NB4 (cell line): ENCODE results near the gene SPEN.

ENCODE experiments used
- DNase-seq: peaks from one replicate; pipeline ENCODE4 v3.0.0; 2010; ENCODE audit warnings: low read depth
- H3K4me3 ChIP-seq: one replicate; pipeline ENCODE4 v1.5.1; 2011; ENCODE audit warnings: mild to moderate bottlenecking, low read depth, low read length, moderate library complexity
- MYC ChIP-seq: IDR thresholded peaks from 2 replicates; pipeline ENCODE4 v1.6.1; 2011; ENCODE audit warnings: low read depth, low read length
- POLR2A ChIP-seq: IDR thresholded peaks from 2 replicates; pipeline ENCODE4 v1.6.1; 2011; ENCODE audit warnings: mild to moderate bottlenecking; ENCODE audit not compliant: insufficient read length; ENCODE audit errors: extremely low read depth
- TF ChIP-seq, protein P1 (sequence below): IDR thresholded peaks from 2 replicates; pipeline ENCODE4 v1.6.1; 2011; ENCODE audit warnings: low read depth, low read length
- TF ChIP-seq, protein P2 (sequence below): IDR thresholded peaks from one replicate; pipeline ENCODE4 v1.5.1; 2012; ENCODE audit warnings: low read depth, low read length

The SPEN gene

DNA sequence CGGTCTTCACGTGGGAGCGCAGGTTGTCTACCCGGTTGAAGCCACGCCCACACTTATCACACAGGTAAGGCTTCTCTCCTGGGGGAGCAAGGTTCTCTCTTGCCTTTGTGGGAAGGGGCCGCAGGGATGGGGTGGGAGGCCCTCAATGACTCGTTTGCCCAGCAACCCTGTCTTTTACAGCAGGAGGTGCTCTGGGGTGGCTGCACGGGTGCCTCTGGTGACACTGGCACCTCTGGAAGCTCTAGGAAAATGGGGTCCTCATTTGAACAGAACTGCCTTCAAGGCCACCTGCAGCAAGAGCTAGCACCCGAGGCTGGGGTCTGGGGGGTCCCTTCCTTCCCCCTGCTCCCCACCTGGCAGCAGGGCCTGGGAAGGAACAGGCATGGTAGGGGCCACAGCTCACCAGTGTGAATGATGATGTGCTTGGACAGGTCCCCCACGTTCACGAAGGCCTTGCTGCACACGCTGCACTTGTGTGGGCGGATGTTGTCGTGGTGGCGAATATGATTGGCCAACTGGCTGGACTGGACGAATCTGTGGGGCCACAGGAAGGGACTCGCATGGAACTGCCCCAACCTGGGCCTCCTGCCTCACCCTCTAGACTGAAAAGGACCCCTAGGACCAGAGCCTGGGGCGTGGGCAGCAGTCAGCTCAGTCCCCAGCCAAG, 95.3 kb downstream of the SPEN start:
- no peak for TF ChIP-seq POLR2A
- TF ChIP-seq, protein P1, sequence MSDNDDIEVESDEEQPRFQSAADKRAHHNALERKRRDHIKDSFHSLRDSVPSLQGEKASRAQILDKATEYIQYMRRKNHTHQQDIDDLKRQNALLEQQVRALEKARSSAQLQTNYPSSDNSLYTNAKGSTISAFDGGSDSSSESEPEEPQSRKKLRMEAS: no peak
- TF ChIP-seq, protein P2, sequence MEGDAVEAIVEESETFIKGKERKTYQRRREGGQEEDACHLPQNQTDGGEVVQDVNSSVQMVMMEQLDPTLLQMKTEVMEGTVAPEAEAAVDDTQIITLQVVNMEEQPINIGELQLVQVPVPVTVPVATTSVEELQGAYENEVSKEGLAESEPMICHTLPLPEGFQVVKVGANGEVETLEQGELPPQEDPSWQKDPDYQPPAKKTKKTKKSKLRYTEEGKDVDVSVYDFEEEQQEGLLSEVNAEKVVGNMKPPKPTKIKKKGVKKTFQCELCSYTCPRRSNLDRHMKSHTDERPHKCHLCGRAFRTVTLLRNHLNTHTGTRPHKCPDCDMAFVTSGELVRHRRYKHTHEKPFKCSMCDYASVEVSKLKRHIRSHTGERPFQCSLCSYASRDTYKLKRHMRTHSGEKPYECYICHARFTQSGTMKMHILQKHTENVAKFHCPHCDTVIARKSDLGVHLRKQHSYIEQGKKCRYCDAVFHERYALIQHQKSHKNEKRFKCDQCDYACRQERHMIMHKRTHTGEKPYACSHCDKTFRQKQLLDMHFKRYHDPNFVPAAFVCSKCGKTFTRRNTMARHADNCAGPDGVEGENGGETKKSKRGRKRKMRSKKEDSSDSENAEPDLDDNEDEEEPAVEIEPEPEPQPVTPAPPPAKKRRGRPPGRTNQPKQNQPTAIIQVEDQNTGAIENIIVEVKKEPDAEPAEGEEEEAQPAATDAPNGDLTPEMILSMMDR: no peak
- TF ChIP-seq MYC: no peak
- H3K4me3 ChIP-seq: no peak overlapping the region
- no peak for DNase-seq

DNA sequence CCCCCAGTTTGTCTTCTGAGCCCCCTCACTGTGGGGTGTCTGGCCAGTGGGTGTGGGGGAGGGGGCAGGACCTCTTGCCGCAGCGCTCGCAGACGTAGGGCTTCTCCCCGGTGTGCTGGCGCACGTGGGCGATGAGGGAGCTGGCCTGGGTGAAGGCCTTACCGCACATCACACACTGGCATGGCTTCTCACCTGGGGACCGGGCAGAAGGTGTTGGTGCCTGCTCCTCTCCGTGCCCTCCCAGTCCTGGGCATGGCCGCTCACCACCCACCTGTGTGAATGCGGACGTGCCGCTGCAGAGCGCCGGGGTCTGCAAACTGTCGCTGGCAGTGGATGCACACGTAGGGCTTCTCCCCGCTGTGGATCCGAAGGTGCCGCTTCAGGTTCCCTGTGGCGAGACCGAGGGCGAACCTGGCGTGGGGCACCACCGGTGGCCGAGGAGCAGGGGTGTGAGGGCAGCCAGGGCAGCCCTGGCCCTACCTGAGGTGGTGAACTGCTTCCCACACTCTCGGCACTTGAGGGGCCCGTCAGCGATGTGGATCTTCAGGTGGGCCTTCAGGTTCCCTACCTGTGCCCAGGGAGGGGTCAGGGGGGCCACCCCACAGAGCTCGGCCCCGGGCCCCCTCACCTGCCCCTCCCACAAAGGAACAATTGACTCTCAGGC, 96.0 kb downstream of the SPEN start:
- no peak for DNase-seq
- TF ChIP-seq, protein P1: no peak
- TF ChIP-seq POLR2A (no peak), MYC (no peak)
- TF ChIP-seq, protein P2: no peak
- H3K4me3 ChIP-seq: no peak overlapping the region

DNA sequence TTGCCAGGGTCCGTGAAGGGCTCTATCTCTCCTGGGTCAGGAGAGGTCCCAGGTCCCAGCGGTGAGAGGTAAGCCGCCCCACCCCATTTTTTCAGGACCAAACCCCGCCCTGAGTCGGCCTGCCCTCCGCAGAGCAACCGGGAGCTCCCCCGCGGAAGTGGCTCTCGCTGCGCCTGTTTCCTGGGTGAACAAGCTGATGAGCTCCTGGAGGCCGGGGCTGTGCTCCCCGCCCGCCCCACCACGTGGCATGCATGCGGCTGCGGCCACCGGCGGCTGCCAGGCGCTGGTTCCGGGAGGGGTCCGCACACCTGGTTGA, 96.4 kb downstream of the SPEN start:
- no peak overlapping the region for H3K4me3 ChIP-seq
- no peak for DNase-seq
- TF ChIP-seq MYC: no peak

DNA sequence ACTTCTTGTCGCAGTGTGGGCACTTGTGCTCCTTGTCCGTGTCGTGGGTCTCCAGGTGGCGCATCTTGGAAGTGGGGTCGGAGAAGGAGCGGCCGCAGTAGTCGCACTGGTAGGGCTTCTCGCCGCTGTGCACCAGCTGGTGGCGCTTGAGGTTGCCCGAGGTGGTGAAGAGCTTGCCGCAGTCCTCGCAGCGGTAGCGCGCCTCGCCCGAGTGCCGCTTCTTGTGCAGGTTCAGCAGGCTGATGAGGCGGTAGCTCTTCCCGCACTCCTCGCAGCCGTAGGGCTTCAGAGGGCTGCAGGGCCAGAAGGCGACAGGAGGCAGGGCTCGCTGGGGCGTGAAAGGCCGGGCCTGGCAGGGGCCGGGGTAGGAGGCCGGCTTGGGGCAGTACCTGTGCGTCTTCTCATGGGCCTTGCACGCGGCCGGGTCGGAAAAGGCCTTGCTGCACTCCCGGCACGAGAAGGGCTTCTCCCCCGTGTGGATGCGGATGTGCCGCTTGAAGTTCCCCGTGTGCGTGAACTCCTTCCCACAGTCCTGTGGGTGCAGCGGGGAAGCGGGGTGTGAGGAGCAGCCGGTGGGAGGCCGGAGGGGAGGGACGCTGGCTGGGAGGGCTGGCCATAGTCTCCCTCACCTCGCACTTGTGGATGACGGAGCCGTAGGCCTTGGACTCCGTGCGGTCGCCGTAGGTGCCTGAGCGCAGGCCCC, 97.0 kb downstream of the SPEN start:
- no peak for TF ChIP-seq POLR2A
- TF ChIP-seq, protein P2: no peak
- TF ChIP-seq, protein P1: no peak
- no peak for TF ChIP-seq MYC
- H3K4me3 ChIP-seq: no peak overlapping the region
- DNase-seq: no peak

DNA sequence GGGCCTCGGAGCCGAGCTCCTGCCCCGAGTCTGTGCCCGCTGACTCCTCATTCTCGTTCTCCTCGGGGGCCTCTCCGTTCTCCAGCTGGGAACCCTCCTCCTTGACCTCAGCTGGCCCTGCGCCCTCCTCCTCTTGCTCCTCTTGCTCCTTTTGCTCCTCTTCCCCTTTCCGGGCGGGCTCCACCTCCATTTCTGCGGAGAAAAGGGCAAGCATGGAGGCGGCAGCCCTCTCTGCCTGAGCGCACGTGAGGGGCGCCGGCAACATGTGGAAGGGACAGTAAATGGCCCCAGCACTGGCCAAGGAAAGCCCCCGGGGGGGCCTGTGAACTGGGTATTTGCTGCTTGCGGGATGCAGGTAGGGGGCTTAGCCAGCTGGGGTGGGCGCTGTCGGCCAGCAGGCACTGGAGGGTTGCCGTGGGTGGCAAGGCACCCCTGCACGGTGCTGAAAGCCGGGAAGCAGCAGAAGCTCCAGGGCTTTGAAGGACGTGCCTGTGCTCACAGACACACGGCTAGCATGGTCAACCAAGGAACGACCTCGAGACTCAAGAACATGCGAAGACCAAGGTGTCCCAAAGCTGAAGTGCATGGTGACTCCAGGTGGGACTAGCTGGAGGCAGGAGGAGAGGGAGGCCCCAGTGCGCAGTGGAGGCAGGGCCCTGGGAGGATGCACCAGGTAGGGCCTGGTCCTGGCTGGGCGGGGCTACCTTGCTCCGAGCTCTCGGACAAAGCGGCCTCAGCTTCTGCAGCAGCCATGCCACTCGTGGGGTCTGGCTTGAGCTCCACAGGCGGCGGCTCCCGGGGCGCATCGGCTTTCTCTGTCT, 97.7 kb downstream of the SPEN start:
- no peak overlapping the region for H3K4me3 ChIP-seq
- DNase-seq: no peak
- TF ChIP-seq POLR2A: no peak
- no peak for TF ChIP-seq MYC
- TF ChIP-seq, protein P1: no peak
- TF ChIP-seq, protein P2: no peak

DNA sequence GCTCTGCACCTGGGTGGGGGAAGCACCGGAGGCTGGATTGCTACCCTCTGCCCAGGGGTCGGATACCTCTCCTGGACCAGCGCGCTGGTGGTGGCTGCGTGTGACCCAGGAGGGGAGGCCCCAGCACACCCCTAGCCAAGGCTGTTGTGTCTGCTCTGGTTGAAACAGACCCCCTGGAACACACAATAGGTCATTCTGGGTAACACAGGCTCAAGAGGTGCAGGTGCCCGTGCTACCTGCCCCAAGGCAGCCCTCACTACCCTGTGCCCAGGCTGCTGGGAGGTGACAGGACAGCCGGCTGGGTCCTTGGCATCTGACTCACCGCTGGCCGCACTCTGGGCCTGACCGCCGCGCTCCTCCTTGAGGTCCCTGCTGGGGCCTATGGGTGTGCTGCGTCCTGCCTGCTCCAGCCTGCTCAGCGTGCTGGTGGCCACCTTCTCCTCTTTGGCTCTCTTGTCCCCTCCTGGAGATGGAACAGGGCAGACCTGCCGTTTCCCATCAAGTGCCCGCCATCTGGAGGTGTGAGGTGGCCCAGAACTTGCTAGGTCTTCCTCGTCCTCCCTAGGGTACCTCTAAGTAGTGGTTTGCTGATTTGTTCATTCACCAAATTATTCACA, 98.4 kb downstream of the SPEN start:
- no peak overlapping the region for H3K4me3 ChIP-seq
- DNase-seq: no peak
- TF ChIP-seq, protein P1: no peak
- TF ChIP-seq MYC (no peak), POLR2A (no peak)
- TF ChIP-seq, protein P2: no peak
